H9 (cell line): ENCODE results near the gene COL4A6. TPM values are rescaled to one million over a fixed set of nuclear protein-coding genes. Genes with fewer than 3 reads are reported as not detected.

Experiments
- DNase-seq: peaks from one replicate; pipeline ENCODE4 v3.0.0-alpha.2; 2017
- H2AFZ ChIP-seq: one replicate; pipeline ENCODE4 v1.6.1; 2013; ENCODE audit warnings: mild to moderate bottlenecking, low read length, control low read depth, moderate library complexity
- H2AK5ac ChIP-seq: 2 replicates; pipeline ENCODE4 v1.6.1; 2013; ENCODE audit warnings: low read length, control low read depth, mixed read lengths; ENCODE audit not compliant: insufficient read length
- H2BK120ac ChIP-seq: one replicate; pipeline ENCODE4 v1.6.1; 2013; ENCODE audit warnings: low read depth, mild to moderate bottlenecking, low read length, control low read depth, inconsistent platforms; ENCODE audit not compliant: poor library complexity, severe bottlenecking
- H2BK12ac ChIP-seq: 2 replicates; pipeline ENCODE4 v1.6.1; 2013; ENCODE audit warnings: low read length, control low read depth, mixed read lengths, low read depth; ENCODE audit not compliant: insufficient read length
- H2BK15ac ChIP-seq: 2 replicates; pipeline ENCODE4 v1.6.1; 2013; ENCODE audit warnings: low read depth, low read length, control low read depth
- H2BK20ac ChIP-seq: one replicate; pipeline ENCODE4 v1.6.1; 2013; ENCODE audit warnings: low read depth, mild to moderate bottlenecking, low read length, control low read depth, inconsistent platforms; ENCODE audit not compliant: poor library complexity, severe bottlenecking
- H2BK5ac ChIP-seq: 2 replicates; pipeline ENCODE4 v1.6.1; 2013; ENCODE audit warnings: low read length, control low read depth, mixed read lengths; ENCODE audit not compliant: insufficient read length
- H3K14ac ChIP-seq: 2 replicates; pipeline ENCODE4 v1.6.1; 2013; ENCODE audit warnings: low read length, control low read depth; ENCODE audit not compliant: insufficient read depth
- H3K18ac ChIP-seq: 2 replicates; pipeline ENCODE4 v1.6.1; 2013; ENCODE audit warnings: low read depth, mild to moderate bottlenecking, mixed read lengths, low read length, control low read depth; ENCODE audit not compliant: insufficient read length
- H3K23ac ChIP-seq: 2 replicates; pipeline ENCODE4 v1.6.1; 2013; ENCODE audit warnings: low read length, control low read depth, mixed read lengths, low read depth; ENCODE audit not compliant: insufficient read length
- H3K23me2 ChIP-seq: 2 replicates; pipeline ENCODE4 v1.6.1; 2013; ENCODE audit warnings: low read depth, mild to moderate bottlenecking, mixed read lengths, low read length, control low read depth; ENCODE audit not compliant: insufficient read length, poor library complexity, severe bottlenecking
- H3K27ac ChIP-seq: 2 replicates; pipeline ENCODE4 v1.5.1; 2013; ENCODE audit warnings: low read length, control low read depth, mixed read lengths, low read depth; ENCODE audit not compliant: insufficient read length
- H3K27me3 ChIP-seq: 2 replicates; pipeline ENCODE4 v1.6.1; 2013; ENCODE audit warnings: low read length, control low read depth, inconsistent platforms; ENCODE audit not compliant: insufficient read depth
- H3K4ac ChIP-seq: 2 replicates; pipeline ENCODE4 v1.6.1; 2013; ENCODE audit warnings: low read depth, mild to moderate bottlenecking, control low read depth, inconsistent platforms, low read length, moderate library complexity
- H3K4me1 ChIP-seq: 2 replicates; pipeline ENCODE4 v1.6.1; 2013; ENCODE audit warnings: low read length, control low read depth, inconsistent platforms; ENCODE audit not compliant: insufficient read depth
- H3K4me2 ChIP-seq: 2 replicates; pipeline ENCODE4 v1.6.1; 2013; ENCODE audit warnings: low read length, control low read depth, mixed read lengths; ENCODE audit not compliant: insufficient read length, insufficient read depth
- H3K56ac ChIP-seq: 2 replicates; pipeline ENCODE4 v1.6.1; 2013; ENCODE audit warnings: low read depth, mild to moderate bottlenecking, mixed read lengths, low read length, control low read depth; ENCODE audit not compliant: insufficient read length
- H3K79me1 ChIP-seq: 2 replicates; pipeline ENCODE4 v1.6.1; 2013; ENCODE audit warnings: low read depth, mild to moderate bottlenecking, moderate library complexity, low read length, control low read depth, inconsistent platforms; ENCODE audit not compliant: insufficient read depth, poor library complexity, severe bottlenecking
- H3K79me2 ChIP-seq: 2 replicates; pipeline ENCODE4 v1.6.1; 2013; ENCODE audit warnings: low read length, control low read depth, inconsistent platforms; ENCODE audit not compliant: insufficient read depth
- H3K9ac ChIP-seq: 2 replicates; pipeline ENCODE4 v1.6.1; 2013; ENCODE audit warnings: low read length, control low read depth, mixed read lengths; ENCODE audit not compliant: insufficient read length; ENCODE audit errors: extremely low read depth
- H3K9me3 ChIP-seq: one replicate; pipeline ENCODE4 v1.6.1; 2013; ENCODE audit warnings: low read depth, low read length, inconsistent platforms; ENCODE audit not compliant: control insufficient read depth
- H3T11ph ChIP-seq: one replicate; pipeline ENCODE4 v1.6.1; 2013; ENCODE audit warnings: mild to moderate bottlenecking, low read length, control low read depth, inconsistent platforms
- H4K20me1 ChIP-seq: one replicate; pipeline ENCODE4 v1.6.1; 2013; ENCODE audit not compliant: control insufficient read depth, insufficient read length, insufficient read depth
- H4K5ac ChIP-seq: 2 replicates; pipeline ENCODE4 v1.6.1; 2013; ENCODE audit warnings: low read depth, mild to moderate bottlenecking, mixed read lengths, low read length, control low read depth; ENCODE audit not compliant: insufficient read length
- H4K8ac ChIP-seq: replicated peaks from 2 replicates; pipeline ENCODE4 v1.6.1; 2013; ENCODE audit warnings: low read length, control low read depth, mixed read lengths, low read depth; ENCODE audit not compliant: insufficient read length
- H4K91ac ChIP-seq: 2 replicates; pipeline ENCODE4 v1.6.1; 2013; ENCODE audit warnings: low read depth, mild to moderate bottlenecking, moderate library complexity, mixed read lengths, low read length, control low read depth; ENCODE audit not compliant: insufficient read length
- H3K27ac Mint-ChIP-seq, 3 experiments: 2 replicates in 2 of 3; 3 replicates in 1 of 3; pipeline ENCODE4 v1.8.0; 2020 to 2021; ENCODE audit warnings: mixed read lengths in 3 of 3, mild to moderate bottlenecking in 1 of 3, moderate library complexity in 1 of 3
- H3K27me3 Mint-ChIP-seq: 2 replicates; pipeline ENCODE4 v1.8.0; 2021; ENCODE audit warnings: low read depth, mild to moderate bottlenecking, moderate library complexity, mixed read lengths
- H3K36me3 Mint-ChIP-seq, 3 experiments: 2 replicates in 2 of 3; 3 replicates in 1 of 3; pipeline ENCODE4 v1.8.0; 2020 to 2021; ENCODE audit warnings: low read depth in 3 of 3, mixed read lengths in 3 of 3; ENCODE audit not compliant: insufficient read depth in 1 of 3
- H3K4me1 Mint-ChIP-seq, 2 experiments: 2 replicates each; pipeline ENCODE4 v1.8.0; 2020; ENCODE audit warnings: mixed read lengths in 2 of 2
- H3K4me3 Mint-ChIP-seq, 2 experiments: 2 replicates in 1 of 2; 3 replicates in 1 of 2; pipeline ENCODE4 v1.8.0; 2020 to 2021; ENCODE audit warnings: mild to moderate bottlenecking in 2 of 2, mixed read lengths in 2 of 2, moderate library complexity in 1 of 2
- H3K9me3 Mint-ChIP-seq, 2 experiments: 2 replicates in 1 of 2; 3 replicates in 1 of 2; pipeline ENCODE4 v1.8.0; 2020; ENCODE audit warnings: mild to moderate bottlenecking in 2 of 2, mixed read lengths in 2 of 2, moderate library complexity in 1 of 2
- CTCF ChIP-seq: fragments of 200-600 bp; sonication (generic); conservative IDR thresholded peaks from 3 replicates; pipeline ENCODE4 v1.8.0; 2021; ENCODE audit warnings: antibody characterized with exemption, mild to moderate bottlenecking
- WGBS: extraction: QIAGEN DNeasy Blood & Tissue Kit; methylation state at CpG from one replicate; pipeline ENCODE4 v1.1.7; 2013; ENCODE audit warnings: missing lambda C conversion rate, low lambda C conversion rate, mixed read lengths; ENCODE audit not compliant: insufficient read length; ENCODE audit errors: extremely low coverage; 5-methylcytosine and 5-hydroxymethylcytosine counted together
- total RNA-seq: library from RNA; stranded (reverse); gene quantifications from 2 replicates; pipeline ENCODE4 v1.2.1, GENCODE V29; 2021

COL4A6 gene
- total RNA-seq, 1 experiment from 2014 or later: 16.7 TPM

- WGBS: no CpG with 5 or more reads among the region's 1 CpG
- H3K27me3 ChIP-seq: no peaks in the 10 kb centered on the region
- no peaks in the 10 kb centered on the region for H3K9me3 ChIP-seq
- TF ChIP-seq CTCF: no peak
- no peak overlapping the region for H2AFZ ChIP-seq
- no peaks in the 10 kb centered on the region for H3K23me2 ChIP-seq
- no peak overlapping the region for H4K5ac ChIP-seq
- H2AK5ac ChIP-seq: no peak overlapping the region
- H4K91ac ChIP-seq: no peak overlapping the region
- no peak for DNase-seq
- no peaks in the 10 kb centered on the region for H3K79me1 ChIP-seq
- H3K79me2 ChIP-seq: no peaks in the 10 kb centered on the region
- Mint-ChIP-seq H3K27ac (peak overlapping the region; percentile 28 to 92 (median 86); a peak in 5 of 7 replicates), H3K36me3 (peaks cover 0 to 4% (median 0%) of the 10 kb centered on the region in 3 experiments; a peak in 2 of 7 replicates), H3K9me3 (no peaks in the 10 kb centered on the region), H3K4me1 (peaks cover 33% of the 10 kb centered on the region in 2 experiments), H3K4me3 (peak overlapping the region in 1 of 2 experiments; percentile 44; a peak in 1 of 5 replicates), H3K27me3 (no peaks in the 10 kb centered on the region)
- peaks cover 3% of the 10 kb centered on the region for H3K4me1 ChIP-seq
- no peak overlapping the region for H3K9ac ChIP-seq
- no peak overlapping the region for H2BK120ac ChIP-seq
- H3K27ac ChIP-seq: no peak overlapping the region
- no peak overlapping the region for H3K56ac ChIP-seq
- H2BK20ac ChIP-seq: no peak overlapping the region
- H3K23ac ChIP-seq: no peak overlapping the region
- no peak overlapping the region for H4K8ac ChIP-seq
- no peak overlapping the region for H3K14ac ChIP-seq
- H2BK15ac ChIP-seq: no peak overlapping the region
- no peak overlapping the region for H2BK12ac ChIP-seq
- no peak overlapping the region for H3K18ac ChIP-seq
- H2BK5ac ChIP-seq: no peak overlapping the region
- H3T11ph ChIP-seq: no peak overlapping the region
- no peak overlapping the region for H3K4me2 ChIP-seq
- H4K20me1 ChIP-seq: no peaks in the 10 kb centered on the region
- H3K4ac ChIP-seq: no peak overlapping the region
These were observed 71.4 kb downstream of the COL4A6 start for GRCh38 chrX:108366644-108367406.
